OCI-LY3 (cell line): Measurements from ENCODE around the gene EPS8L1.
A peak's percentile ranks its signal among the peaks of the same experiment; 100 is the strongest.

Experiments used
- H2AFZ ChIP-seq: fragments of 200-600, 300-600 bp; shearing (Covaris generic); 2 replicates; pipeline ENCODE4 v1.6.0; 2014; ENCODE audit warnings: antibody characterized with exemption, low read depth, low read length
- H3K27ac ChIP-seq: fragments of 200-600, 300-600 bp; sonication (generic); 2 replicates; pipeline ENCODE4 v1.5.1; 2014; ENCODE audit warnings: mild to moderate bottlenecking, low read length, moderate library complexity, mixed read lengths
- H3K27me3 ChIP-seq: fragments of 200-600, 300-600 bp; sonication (generic); 2 replicates; pipeline ENCODE4 v1.6.1; 2014; ENCODE audit warnings: low read depth, low read length, mixed read lengths
- H3K36me3 ChIP-seq: fragments of 200-600, 300-600 bp; sonication (generic); replicated peaks from 2 replicates; pipeline ENCODE3; 2014; ENCODE audit warnings: low read depth, low read length, mixed read lengths
- H3K4me1 ChIP-seq: fragments of 300-600, 200-600 bp; sonication (generic); 2 replicates; pipeline ENCODE4 v1.6.1; 2014; ENCODE audit warnings: low read length, mixed read lengths
- H3K4me2 ChIP-seq: fragments of 200-600, 300-600 bp; sonication (generic); 2 replicates; pipeline ENCODE4 v1.6.1; 2014; ENCODE audit warnings: low read length, mixed read lengths
- H3K4me3 ChIP-seq: fragments of 300-600, 200-600 bp; sonication (generic); 2 replicates; pipeline ENCODE4 v1.5.1; 2014; ENCODE audit warnings: antibody characterized with exemption, mild to moderate bottlenecking, low read length, moderate library complexity
- H3K79me2 ChIP-seq: fragments of 300-600, 200-600 bp; shearing (Covaris generic); 2 replicates; pipeline ENCODE4 v1.6.1; 2014; ENCODE audit warnings: mild to moderate bottlenecking, low read length, mixed read lengths
- H3K9ac ChIP-seq: fragments of 300-600, 200-600 bp; shearing (Covaris generic); 2 replicates; pipeline ENCODE4 v1.6.0; 2014; ENCODE audit warnings: mild to moderate bottlenecking, low read length, moderate library complexity
- H3K9me3 ChIP-seq: fragments of 200-600, 300-600 bp; shearing (Covaris generic); 2 replicates; pipeline ENCODE4 v1.6.1; 2014; ENCODE audit warnings: low read length, mixed read lengths; ENCODE audit not compliant: insufficient read depth
- H4K20me1 ChIP-seq: fragments of 200-600, 300-600 bp; sonication (generic); 2 replicates; pipeline ENCODE4 v1.6.1; 2016; ENCODE audit warnings: low read length, mixed read lengths; ENCODE audit not compliant: insufficient read depth
- CTCF ChIP-seq: fragments of 200-600, 300-600 bp; sonication (generic); IDR thresholded peaks from 2 replicates; pipeline ENCODE4 v1.5.1; 2014; ENCODE audit warnings: antibody characterized with exemption, low read length, low read depth
- EZH2phosphoT487 ChIP-seq: fragments of 200-600 bp; shearing (Covaris generic); IDR thresholded peaks from 2 replicates; pipeline ENCODE4 v1.6.1; 2018; ENCODE audit warnings: antibody characterized with exemption, mixed run types, low read depth

EPS8L1 gene

DNA sequence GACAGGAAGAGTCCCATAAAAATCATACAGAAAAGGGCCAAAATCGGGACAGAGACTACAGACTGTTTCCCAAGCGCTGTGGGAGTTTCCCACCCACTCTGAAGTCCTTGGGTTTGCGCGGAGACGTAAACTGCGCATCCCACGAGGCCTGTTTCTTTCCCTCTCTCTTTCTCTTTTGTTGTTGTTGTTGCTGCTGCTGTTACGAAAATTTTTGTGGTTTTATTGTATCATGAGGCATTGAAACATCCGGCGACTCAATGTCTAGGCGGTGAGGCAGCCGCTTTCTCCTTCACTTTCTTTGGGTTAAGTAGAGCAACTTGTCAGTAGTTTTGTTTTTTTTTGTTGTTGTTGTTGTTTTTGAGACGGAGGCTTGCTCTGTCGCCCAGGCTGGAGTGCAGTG is 43.4 kb downstream of the EPS8L1 start:
- no peak overlapping the region for H3K4me3 ChIP-seq
- no peak overlapping the region for H2AFZ ChIP-seq
- peaks cover 5% of the 10 kb centered on the region for H3K27me3 ChIP-seq
- H3K4me1 ChIP-seq, result peaks cover 26% of the 10 kb centered on the region
- H4K20me1 ChIP-seq, result peaks cover 28% of the 10 kb centered on the region
- no peak overlapping the region for H3K9ac ChIP-seq
- no peaks in the 10 kb centered on the region for H3K9me3 ChIP-seq
- no peak overlapping the region for H3K27ac ChIP-seq
- H3K79me2 ChIP-seq, result peaks cover 38% of the 10 kb centered on the region
- TF ChIP-seq CTCF, result no peak
- no peak for TF ChIP-seq EZH2phosphoT487
- H3K4me2 ChIP-seq, result 0 out of 2 replicates have a peak overlapping the region, but pooled peaks have one; percentile 93
- H3K36me3 ChIP-seq, result no peaks in the 10 kb centered on the region

DNA sequence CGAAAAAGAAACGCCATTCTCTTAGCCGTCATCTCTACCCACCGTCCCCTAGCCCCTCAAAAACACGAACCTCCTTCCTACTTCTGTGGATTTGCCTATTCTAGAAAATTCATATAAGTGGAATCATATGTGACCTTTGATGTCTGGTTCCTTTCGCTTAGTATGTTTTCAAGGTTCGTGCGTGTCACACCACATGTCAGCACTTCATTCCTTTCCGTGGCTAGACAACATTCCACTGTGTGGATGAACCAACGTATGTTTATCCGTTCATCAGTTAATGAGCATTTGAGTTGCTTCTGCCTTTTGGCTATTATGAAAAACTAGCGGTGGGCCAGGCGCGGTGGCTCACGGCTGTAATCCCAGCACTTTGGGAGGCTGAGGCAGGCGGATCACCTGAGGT is 55.8 kb downstream of the EPS8L1 start:
- H3K36me3 ChIP-seq, result no peaks in the 10 kb centered on the region
- H3K79me2 ChIP-seq, result no peaks in the 10 kb centered on the region
- H3K9ac ChIP-seq, result no peak overlapping the region
- H3K9me3 ChIP-seq, result no peaks in the 10 kb centered on the region
- H3K27ac ChIP-seq, result no peak overlapping the region
- H3K27me3 ChIP-seq, result peaks cover 18% of the 10 kb centered on the region
- H3K4me2 ChIP-seq, result no peak overlapping the region
- H4K20me1 ChIP-seq, result no peaks in the 10 kb centered on the region
- H2AFZ ChIP-seq, result no peak overlapping the region
- TF ChIP-seq CTCF (no peak), EZH2phosphoT487 (no peak)
- no peak overlapping the region for H3K4me3 ChIP-seq
- H3K4me1 ChIP-seq, result peaks cover 36% of the 10 kb centered on the region

GRCh38 chr19:55132453-55133129 is 56.9 kb downstream of the EPS8L1 start:
- Histone ChIP-seq H3K27ac (no peak overlapping the region), H3K4me1 (peaks cover 36% of the 10 kb centered on the region), H3K4me2 (peak overlapping the region; percentile 60), H4K20me1 (no peaks in the 10 kb centered on the region), H3K4me3 (peak overlapping the region; percentile 67), H3K9me3 (no peaks in the 10 kb centered on the region), H3K9ac (peak overlapping the region; percentile 50), H3K27me3 (peaks cover 20% of the 10 kb centered on the region), H3K79me2 (no peaks in the 10 kb centered on the region), H2AFZ (peak overlapping the region; percentile 50), H3K36me3 (no peaks in the 10 kb centered on the region)
- TF ChIP-seq CTCF (peak; percentile 66), EZH2phosphoT487 (no peak)

DNA sequence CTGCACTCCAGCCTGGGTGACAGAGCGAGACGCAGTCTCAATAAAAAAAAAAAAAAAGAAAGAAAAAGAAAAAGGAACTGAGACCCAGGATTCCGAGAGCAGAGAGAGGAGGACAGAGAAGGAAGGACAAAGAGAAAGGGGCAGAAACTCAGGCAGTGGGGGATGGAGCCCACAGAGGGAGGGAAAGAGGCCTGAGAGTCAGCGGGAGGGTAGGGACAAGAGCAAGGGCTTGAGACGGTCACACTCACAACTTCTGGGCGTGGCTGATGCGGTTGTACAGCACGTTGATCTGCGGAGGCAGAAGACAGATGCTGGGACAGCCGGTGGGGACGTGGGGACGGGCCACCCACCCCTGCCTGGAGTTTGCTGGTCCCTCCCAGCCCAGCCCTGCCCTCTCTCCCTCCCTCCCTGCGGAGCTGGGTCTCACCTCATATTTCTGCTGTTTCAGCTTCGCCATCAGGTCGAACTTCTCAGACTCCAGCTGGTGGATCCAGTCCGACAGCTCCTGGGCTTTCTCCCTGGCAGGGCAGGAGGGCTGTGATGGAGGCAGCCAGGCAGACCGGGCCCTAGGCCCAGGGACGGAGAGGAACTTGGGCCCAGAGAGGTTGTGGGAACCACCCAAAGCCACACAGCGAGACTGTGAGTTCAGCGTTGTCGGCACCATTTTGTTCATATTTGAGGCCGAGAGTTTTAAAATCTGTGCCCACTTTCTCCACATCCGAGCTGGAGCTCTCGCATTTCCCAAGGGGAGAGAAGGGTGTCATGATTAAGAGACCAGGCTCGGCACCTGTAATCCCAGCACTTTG is 58.2 kb downstream of the EPS8L1 start:
- H4K20me1 ChIP-seq, result no peaks in the 10 kb centered on the region
- H3K4me1 ChIP-seq, result peaks cover 36% of the 10 kb centered on the region
- H3K36me3 ChIP-seq, result no peaks in the 10 kb centered on the region
- peaks cover 20% of the 10 kb centered on the region for H3K27me3 ChIP-seq
- peak overlapping the region; percentile 25; the same call in 1 of the 2 replicates for H3K27ac ChIP-seq
- no peaks in the 10 kb centered on the region for H3K79me2 ChIP-seq
- TF ChIP-seq CTCF, result no peak
- peak overlapping the region; percentile 50; the same call in 1 of the 2 replicates for H3K9ac ChIP-seq
- H3K9me3 ChIP-seq, result no peaks in the 10 kb centered on the region
- peak overlapping the region; percentile 5; the same call in 1 of the 2 replicates for H2AFZ ChIP-seq
- peak overlapping the region; percentile 60 for H3K4me2 ChIP-seq
- H3K4me3 ChIP-seq, result peak overlapping the region; percentile 67
